DND-41 (cell line): ENCODE measurements around the gene MTFR1L.

ENCODE experiments used
- ATAC-seq: fragments of 200-7000 bp; cut with Tn5 transposase; 3 replicates; pipeline ENCODE4 v1.9.1; 2021; ENCODE audit warnings: low read depth; ENCODE audit not compliant: insufficient read depth
- DNase-seq: peaks from one replicate; pipeline ENCODE4 v3.0.0-alpha.2; 2020
- H2AFZ ChIP-seq: 2 replicates; pipeline ENCODE4 v1.6.0; 2012; ENCODE audit warnings: low read depth, low read length
- H3K27ac ChIP-seq: 2 replicates; pipeline ENCODE4 v1.5.1; 2012; ENCODE audit warnings: low read length, inconsistent platforms
- H3K27me3 ChIP-seq: fragments of 200-600 bp; sonication (generic); 2 replicates; pipeline ENCODE4 v1.6.0; 2012; ENCODE audit warnings: low read length, mild to moderate bottlenecking, inconsistent platforms; ENCODE audit not compliant: insufficient read depth, poor library complexity
- H3K36me3 ChIP-seq: 2 replicates; pipeline ENCODE4 v1.5.1; 2012; ENCODE audit warnings: low read length, inconsistent platforms; ENCODE audit not compliant: insufficient read depth
- H3K4me1 ChIP-seq: 2 replicates; pipeline ENCODE4 v1.5.1; 2012; ENCODE audit warnings: mild to moderate bottlenecking, low read length; ENCODE audit not compliant: insufficient read depth
- H3K4me2 ChIP-seq: 2 replicates; pipeline ENCODE4 v1.6.0; 2012; ENCODE audit warnings: mild to moderate bottlenecking, moderate library complexity, low read length, inconsistent platforms; ENCODE audit not compliant: insufficient read depth
- H3K4me3 ChIP-seq, 2 experiments: fragments of 200-600 bp in 1 of 2; shearing (Covaris generic) in 1 of 2; 2 replicates each; pipeline ENCODE4 v1.5.1; 2012 to 2016; ENCODE audit warnings: inconsistent platforms in 2 of 2, low read length in 2 of 2, mild to moderate bottlenecking in 2 of 2, low read depth in 1 of 2, moderate library complexity in 1 of 2
- H3K79me2 ChIP-seq: 2 replicates; pipeline ENCODE4 v1.6.0; 2012; ENCODE audit warnings: low read length, inconsistent platforms; ENCODE audit not compliant: insufficient read depth
- H3K9ac ChIP-seq: 2 replicates; pipeline ENCODE4 v1.6.0; 2012; ENCODE audit warnings: low read depth, mild to moderate bottlenecking, inconsistent platforms, low read length, moderate library complexity
- H3K9me3 ChIP-seq: 2 replicates; pipeline ENCODE4 v1.5.1; 2012; ENCODE audit warnings: low read length, moderate library complexity, mild to moderate bottlenecking, inconsistent platforms; ENCODE audit not compliant: insufficient read depth, severe bottlenecking
- H4K20me1 ChIP-seq: 2 replicates; pipeline ENCODE4 v1.6.0; 2012; ENCODE audit warnings: low read length; ENCODE audit not compliant: insufficient read depth
- EZH2 ChIP-seq: IDR thresholded peaks from 3 replicates; pipeline ENCODE4 v1.6.1; 2012; ENCODE audit warnings: borderline replicate concordance, low read depth, mild to moderate bottlenecking, moderate library complexity, low read length, inconsistent platforms; ENCODE audit not compliant: severe bottlenecking
- TF ChIP-seq, protein P1 (sequence below): IDR thresholded peaks from 2 replicates; pipeline ENCODE4 v1.5.1; 2012; ENCODE audit warnings: borderline replicate concordance, low read length, moderate library complexity, mild to moderate bottlenecking; ENCODE audit not compliant: poor library complexity, severe bottlenecking; ENCODE audit errors: extremely low read depth

Gene MTFR1L

DNA sequence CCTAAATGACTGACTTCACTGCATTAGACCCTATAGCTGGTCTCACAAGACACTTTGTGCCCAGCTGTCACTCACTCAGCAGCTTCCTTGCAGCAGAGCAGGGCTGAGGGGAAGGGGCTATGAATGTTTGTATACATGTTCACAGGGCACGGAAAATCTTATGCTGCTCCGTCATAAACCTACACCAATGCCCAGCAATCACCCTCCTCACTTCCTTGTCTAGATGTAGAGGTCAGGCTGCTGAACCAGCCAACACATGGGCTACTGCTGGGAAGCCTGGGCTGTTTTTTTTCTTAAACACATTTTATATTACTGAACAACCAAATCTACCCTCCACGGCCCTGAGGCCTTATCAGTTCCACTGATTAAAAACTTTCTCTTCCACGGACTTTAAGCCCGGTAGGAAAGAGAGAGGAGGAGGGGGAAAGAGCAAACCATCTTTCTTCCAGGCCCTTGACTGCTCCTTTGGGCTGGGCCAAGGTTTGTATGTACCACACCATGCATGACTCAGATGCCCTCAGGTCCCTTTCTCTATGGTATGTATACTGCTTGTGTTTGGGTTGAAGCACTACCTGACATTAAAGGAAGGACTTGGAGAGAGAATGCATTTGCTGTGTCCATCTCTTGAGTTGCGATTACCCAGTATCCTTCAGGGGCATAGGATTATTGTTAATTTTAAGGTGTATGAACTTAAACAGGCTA, 12.7 kb downstream of the MTFR1L start:
- Histone ChIP-seq H3K4me2 (no peak overlapping the region), H3K27ac (no peak overlapping the region), H4K20me1 (peaks cover 4% of the 10 kb centered on the region; the same call in 1 of the 2 replicates), H3K36me3 (peaks cover 95% of the 10 kb centered on the region), H2AFZ (no peak overlapping the region), H3K9me3 (no peaks in the 10 kb centered on the region), H3K4me3 (no peak overlapping the region), H3K27me3 (no peaks in the 10 kb centered on the region), H3K79me2 (peaks cover 11% of the 10 kb centered on the region), H3K9ac (no peak overlapping the region), H3K4me1 (no peaks in the 10 kb centered on the region)
- no peak for ATAC-seq
- no peak for TF ChIP-seq EZH2
- TF ChIP-seq, protein P1, sequence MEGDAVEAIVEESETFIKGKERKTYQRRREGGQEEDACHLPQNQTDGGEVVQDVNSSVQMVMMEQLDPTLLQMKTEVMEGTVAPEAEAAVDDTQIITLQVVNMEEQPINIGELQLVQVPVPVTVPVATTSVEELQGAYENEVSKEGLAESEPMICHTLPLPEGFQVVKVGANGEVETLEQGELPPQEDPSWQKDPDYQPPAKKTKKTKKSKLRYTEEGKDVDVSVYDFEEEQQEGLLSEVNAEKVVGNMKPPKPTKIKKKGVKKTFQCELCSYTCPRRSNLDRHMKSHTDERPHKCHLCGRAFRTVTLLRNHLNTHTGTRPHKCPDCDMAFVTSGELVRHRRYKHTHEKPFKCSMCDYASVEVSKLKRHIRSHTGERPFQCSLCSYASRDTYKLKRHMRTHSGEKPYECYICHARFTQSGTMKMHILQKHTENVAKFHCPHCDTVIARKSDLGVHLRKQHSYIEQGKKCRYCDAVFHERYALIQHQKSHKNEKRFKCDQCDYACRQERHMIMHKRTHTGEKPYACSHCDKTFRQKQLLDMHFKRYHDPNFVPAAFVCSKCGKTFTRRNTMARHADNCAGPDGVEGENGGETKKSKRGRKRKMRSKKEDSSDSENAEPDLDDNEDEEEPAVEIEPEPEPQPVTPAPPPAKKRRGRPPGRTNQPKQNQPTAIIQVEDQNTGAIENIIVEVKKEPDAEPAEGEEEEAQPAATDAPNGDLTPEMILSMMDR, result no peak
- DNase-seq, result no peak

DNA sequence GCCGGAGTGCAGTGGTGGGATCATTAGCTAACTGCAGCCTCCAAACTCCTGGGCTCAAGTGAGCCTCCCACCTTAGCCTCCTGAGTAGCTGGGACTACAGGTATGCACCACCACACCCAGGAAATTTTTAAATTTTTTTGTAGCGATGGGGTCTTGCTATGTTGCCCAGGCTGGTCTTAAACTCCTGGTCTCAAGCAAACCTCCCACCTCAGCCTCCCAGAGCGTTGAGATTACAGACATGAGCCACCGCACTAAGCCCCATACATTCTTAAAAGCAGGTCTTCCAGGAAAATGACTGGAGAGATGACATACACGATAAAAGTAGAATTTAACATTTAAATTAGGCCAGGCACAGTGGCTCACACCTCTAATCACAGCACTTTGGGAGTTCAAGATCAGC, 13.4 kb downstream of the MTFR1L start:
- ATAC-seq, result no peak
- Histone ChIP-seq H3K27ac (no peak overlapping the region), H3K9me3 (no peaks in the 10 kb centered on the region)

GRCh38 chr1:25834894-25835293, 15.1 kb downstream of the MTFR1L start:
- peaks cover 22% of the 10 kb centered on the region for H3K79me2 ChIP-seq
- ATAC-seq, result no peak
- H3K4me3 ChIP-seq, result no peak overlapping the region

More for the DNA sequence above, 13.4 kb downstream of the MTFR1L start:
- Histone ChIP-seq H3K4me1 (no peaks in the 10 kb centered on the region), H2AFZ (no peak overlapping the region), H3K79me2 (peaks cover 13% of the 10 kb centered on the region), H3K27me3 (no peaks in the 10 kb centered on the region), H3K9ac (no peak overlapping the region), H3K36me3 (peaks cover 94% of the 10 kb centered on the region), H4K20me1 (peaks cover 4% of the 10 kb centered on the region; the same call in 1 of the 2 replicates), H3K4me2 (no peak overlapping the region), H3K4me3 (no peak overlapping the region)
- no peak for TF ChIP-seq EZH2
- TF ChIP-seq, protein P1, result no peak
- DNase-seq, result no peak

More at GRCh38 chr1:25834894-25835293, 15.1 kb downstream of the MTFR1L start:
- Histone ChIP-seq H3K36me3 (peaks cover 76% of the 10 kb centered on the region), H4K20me1 (peaks cover 4% of the 10 kb centered on the region; the same call in 1 of the 2 replicates), H3K27me3 (no peaks in the 10 kb centered on the region), H2AFZ (no peak overlapping the region), H3K4me2 (no peak overlapping the region), H3K9ac (no peak overlapping the region), H3K9me3 (peaks cover 1% of the 10 kb centered on the region), H3K27ac (no peak overlapping the region), H3K4me1 (no peaks in the 10 kb centered on the region)
- no peak for DNase-seq
- TF ChIP-seq, protein P1, result no peak
